ENCODE data around the gene MRPS18A.

DNA sequence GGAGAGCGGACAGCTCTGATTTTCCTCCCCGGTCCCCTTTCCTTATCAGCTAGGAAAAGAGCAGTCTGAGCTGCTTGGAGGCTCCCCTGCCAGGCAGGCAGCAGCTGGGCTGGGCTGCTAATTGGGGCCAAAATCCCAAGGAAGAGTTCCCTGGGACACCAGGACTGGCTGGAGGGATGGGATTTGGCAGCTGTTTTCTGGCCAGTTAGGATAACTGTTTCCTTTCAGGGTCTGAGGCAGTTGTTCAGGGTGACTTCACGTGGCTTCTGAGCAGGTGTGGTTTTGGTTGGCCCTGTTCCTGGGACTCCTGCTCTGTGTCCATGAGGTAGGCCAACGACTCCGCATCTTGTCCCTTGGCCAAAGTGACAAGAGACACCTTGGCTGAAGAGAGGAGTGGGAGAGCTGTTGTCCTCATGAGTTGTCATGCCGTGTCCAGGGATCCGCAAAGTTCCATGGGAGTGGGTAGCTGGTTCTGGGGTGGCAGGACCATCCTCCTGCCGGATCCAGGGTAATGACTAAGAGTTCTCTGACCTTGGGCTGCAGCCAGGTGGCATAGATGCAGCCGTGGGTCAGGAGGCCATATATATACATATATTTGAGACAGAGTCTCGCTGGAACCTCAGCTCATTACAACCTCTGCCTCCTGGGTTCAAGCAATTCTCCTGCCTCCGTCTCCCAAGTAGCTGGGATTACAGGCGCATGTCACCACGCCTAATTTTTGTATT is 21.2 kb downstream of the MRPS18A start:
- no peak for TF ChIP-seq POLR2A (IDR thresholded peaks at IDR 0.05; ENCODE audit: low read depth, low read length)
- no peak for TF ChIP-seq POLR2AphosphoS5 (IDR thresholded peaks at IDR 0.05; ENCODE audit: low read depth, low read length)

Measured in GM12891 (cell line).